Measurements from ENCODE around the gene SYN1.
"Not testable (repeated sequence)": the region's sequence is repeated elsewhere in the genome, so short reads cannot be mapped to it uniquely, and the experiment has no call there.

The SYN1 gene

GRCh38 chrX:47633689-47634590, 14.3 kb upstream of the SYN1 start:
- no peak for DNase-seq

GRCh38 chrX:47632666-47633065, 13.0 kb upstream of the SYN1 start:
- DNase-seq = no peak

- DNase-seq = no peak
Observed at GRCh38 chrX:47631676-47632075, 12.0 kb upstream of the SYN1 start.

GRCh38 chrX:47629419-47630200, 10.0 kb upstream of the SYN1 start, which contains the start of gene CFP:
Gene CFP, minus strand, starts transcription at chrX:47629930. Its CDS starts 86 bp downstream, at chrX:47629844.
- DNase-seq = no peak

GRCh38 chrX:47628982-47629381, 9.3 kb upstream of the SYN1 start:
- DNase-seq = no peak

- no peak for DNase-seq
Observed at GRCh38 chrX:47625365-47625764, 5.7 kb upstream of the SYN1 start.

GRCh38 chrX:47623540-47624027, 3.9 kb upstream of the SYN1 start:
- DNase-seq = peak; percentile 46

GRCh38 chrX:47621851-47622250, 2.2 kb upstream of the SYN1 start:
- DNase-seq = no peak

- DNase-seq = no peak
Observed at GRCh38 chrX:47620303-47620685, 637 bp upstream of the SYN1 start.

- no peak for DNase-seq
Observed at GRCh38 chrX:47618923-47619485, 653 bp downstream of the SYN1 start.

- no peak for DNase-seq
Observed at GRCh38 chrX:47614618-47615017, 5.0 kb downstream of the SYN1 start.

GRCh38 chrX:47613082-47613481, 6.6 kb downstream of the SYN1 start:
- DNase-seq = no peak

- DNase-seq = no peak
Observed at GRCh38 chrX:47612418-47612817, 7.2 kb downstream of the SYN1 start.

- no peak for DNase-seq
Observed at GRCh38 chrX:47611926-47612325, 7.7 kb downstream of the SYN1 start.

GRCh38 chrX:47611489-47611888, 8.2 kb downstream of the SYN1 start:
- DNase-seq = no peak

GRCh38 chrX:47610511-47610910, 9.1 kb downstream of the SYN1 start:
- no peak for DNase-seq

- DNase-seq = no peak
Observed at GRCh38 chrX:47608130-47608810, 11.4 kb downstream of the SYN1 start.

- DNase-seq = no peak
Observed at GRCh38 chrX:47607091-47607490, 12.6 kb downstream of the SYN1 start.

- DNase-seq = no peak
Observed at GRCh38 chrX:47605024-47605423, 14.6 kb downstream of the SYN1 start.

GRCh38 chrX:47603125-47603524, 16.5 kb downstream of the SYN1 start:
- not testable (repeated sequence) for DNase-seq

- DNase-seq = no peak
Observed at GRCh38 chrX:47597222-47597621, 22.4 kb downstream of the SYN1 start.

- DNase-seq = no peak
Observed at GRCh38 chrX:47596256-47596655, 23.4 kb downstream of the SYN1 start.

- DNase-seq = no peak
Observed at GRCh38 chrX:47595716-47596251, 23.9 kb downstream of the SYN1 start.

All from stimulated activated CD4-positive, alpha-beta T cell treated with anti-CD3 and anti-CD28 coated beads, Interleukin-2, amount 100 ng/mL, for 24 hours (primary cell).